Fibroblast of skin of right quadriceps (primary cell): ENCODE results near the gene SOAT2.

Experiments
- DNase-seq: peaks from one replicate; pipeline ENCODE4 v3.0.0-alpha.2; 2013

SOAT2 gene, protein sequence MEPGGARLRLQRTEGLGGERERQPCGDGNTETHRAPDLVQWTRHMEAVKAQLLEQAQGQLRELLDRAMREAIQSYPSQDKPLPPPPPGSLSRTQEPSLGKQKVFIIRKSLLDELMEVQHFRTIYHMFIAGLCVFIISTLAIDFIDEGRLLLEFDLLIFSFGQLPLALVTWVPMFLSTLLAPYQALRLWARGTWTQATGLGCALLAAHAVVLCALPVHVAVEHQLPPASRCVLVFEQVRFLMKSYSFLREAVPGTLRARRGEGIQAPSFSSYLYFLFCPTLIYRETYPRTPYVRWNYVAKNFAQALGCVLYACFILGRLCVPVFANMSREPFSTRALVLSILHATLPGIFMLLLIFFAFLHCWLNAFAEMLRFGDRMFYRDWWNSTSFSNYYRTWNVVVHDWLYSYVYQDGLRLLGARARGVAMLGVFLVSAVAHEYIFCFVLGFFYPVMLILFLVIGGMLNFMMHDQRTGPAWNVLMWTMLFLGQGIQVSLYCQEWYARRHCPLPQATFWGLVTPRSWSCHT

DNA sequence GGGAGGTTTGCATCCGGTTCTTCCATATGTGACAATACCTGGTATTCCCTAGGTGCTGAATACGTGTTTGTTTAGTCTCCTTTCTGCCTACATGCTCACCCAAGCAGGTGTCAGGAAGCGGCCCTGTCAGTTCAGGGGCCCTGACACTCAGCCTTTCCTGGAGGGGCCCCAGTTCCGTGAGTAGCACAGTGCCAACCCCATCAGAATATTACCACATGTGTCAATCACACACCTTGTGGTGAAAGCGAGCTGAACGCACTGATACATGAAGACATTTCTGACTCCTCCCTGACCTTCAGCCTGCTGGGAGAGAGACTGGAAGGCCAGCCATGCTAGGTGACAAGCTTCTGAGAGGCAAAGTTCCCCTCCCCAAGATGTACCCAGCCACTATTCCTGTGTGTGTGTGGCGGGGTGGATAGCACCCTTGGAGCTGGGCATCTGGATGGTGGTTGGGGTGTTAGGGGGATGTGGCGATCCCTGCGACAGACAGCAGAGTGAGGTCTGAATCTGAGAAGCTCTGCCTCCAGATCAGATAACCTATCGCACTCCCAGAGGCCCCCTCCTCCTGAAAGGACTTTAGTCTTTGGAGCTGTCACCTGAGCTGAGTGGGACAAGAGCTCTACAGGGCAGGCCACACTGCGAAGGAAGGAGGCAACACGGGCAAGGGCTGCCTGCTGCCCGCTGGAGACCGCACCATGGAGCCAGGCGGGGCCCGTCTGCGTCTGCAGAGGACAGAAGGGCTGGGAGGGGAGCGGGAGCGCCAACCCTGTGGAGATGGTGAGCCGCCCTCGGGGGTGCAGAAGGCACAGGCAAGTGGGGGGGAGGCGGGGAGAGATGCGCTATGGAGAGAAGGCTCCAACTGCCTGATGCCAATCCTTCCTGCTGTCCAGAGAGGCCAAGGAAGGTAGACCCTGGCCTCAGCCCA lies at the start of gene SOAT2:
TSS of gene SOAT2 (plus strand) at position 604 of the 925 bp plus-strand sequence. CDS start at position 696, 92 bp downstream.
- no peak for DNase-seq

- DNase-seq: peak; percentile 89
Observed at GRCh38 chr12:53054112-53054878, 49.0 kb upstream of the SOAT2 start.

DNA sequence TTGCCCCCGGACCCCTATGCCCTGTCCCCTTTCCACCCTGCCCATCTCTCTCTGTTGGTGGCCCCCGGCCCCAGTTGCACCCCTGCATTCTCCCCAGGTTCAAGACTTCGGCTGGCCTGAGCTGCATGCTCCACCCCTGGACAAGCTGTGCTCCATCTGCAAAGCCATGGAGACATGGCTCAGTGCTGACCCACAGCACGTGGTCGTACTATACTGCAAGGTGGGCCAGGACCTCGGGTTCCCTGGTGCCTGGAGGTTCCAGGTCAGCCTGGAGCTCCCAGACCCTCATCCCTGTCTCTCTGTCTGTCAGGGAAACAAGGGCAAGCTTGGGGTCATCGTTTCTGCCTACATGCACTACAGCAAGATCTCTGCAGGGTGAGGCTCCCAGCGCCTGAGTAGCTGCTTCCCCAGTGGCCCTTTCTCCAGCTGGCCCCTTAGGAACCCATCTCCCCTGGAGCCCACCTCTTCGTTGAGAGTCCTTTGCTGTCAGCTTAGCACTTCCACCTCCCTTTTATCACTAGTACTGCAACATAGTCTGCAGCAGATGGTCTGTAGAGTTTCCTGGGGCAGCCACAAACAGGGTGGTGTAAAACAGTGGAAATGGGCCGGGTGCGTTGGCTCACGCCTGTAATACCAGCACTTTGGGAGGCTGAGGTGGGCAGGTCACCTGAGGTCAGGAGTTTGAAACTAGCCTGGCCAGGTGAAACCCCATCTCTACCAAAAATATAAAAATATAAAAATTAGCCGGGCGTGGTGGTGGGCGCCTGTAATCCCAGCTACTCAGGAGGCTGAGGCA lies 47.6 kb upstream of the SOAT2 start:
- no peak for DNase-seq

DNA sequence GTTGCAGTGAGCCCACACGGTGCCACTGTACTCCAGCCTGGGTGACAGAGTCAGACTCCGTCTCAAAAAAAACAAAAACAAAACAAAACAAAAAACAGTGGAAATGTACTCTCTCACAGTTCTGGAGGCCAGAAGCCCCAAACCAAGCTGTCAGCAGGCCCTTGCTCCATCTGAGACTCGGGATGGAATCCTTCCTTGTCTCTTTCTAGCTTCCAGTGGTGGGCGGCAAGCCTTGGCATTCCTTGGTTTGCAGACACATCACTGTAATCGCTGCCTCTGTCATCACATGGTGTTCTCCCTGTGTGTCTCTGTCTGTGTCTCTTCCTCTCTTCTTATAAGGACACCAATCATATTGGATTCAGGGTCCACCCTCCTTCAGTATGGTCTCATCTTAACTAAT lies 47.0 kb upstream of the SOAT2 start:
- no peak for DNase-seq

GRCh38 chr12:53056901-53057300 lies 46.4 kb upstream of the SOAT2 start:
- DNase-seq: no peak

DNA sequence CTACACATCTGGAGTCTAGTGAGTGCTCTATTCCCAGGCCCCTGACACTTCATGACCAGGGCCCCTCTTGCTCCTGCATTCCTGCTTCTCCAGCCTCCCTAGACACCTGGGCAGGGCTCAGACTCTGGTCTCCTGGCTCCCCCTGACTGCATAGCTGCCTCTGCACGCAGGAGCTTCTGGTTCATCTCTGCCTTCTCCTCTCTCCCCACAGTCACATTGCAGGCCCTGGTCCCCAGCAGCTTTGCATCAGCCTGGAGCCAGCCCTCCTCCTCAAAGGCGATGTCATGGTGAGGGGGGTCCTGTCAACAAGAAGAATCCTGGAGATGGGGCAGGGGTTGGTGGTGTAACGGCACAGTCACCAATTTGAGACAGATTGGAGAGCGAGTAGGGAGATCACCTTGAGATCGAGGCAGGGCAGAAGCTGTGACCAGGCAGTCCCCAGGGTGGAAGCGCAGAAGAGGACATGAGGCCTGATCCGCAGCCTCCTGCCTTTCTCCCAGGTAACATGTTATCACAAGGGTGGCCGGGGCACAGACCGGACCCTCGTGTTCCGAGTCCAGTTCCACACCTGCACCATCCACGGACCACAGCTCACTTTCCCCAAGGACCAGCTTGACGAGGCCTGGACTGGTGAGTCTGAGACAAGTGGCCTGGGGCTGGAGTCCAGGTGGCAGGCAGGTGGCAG lies 45.3 kb upstream of the SOAT2 start:
- no peak for DNase-seq

DNA sequence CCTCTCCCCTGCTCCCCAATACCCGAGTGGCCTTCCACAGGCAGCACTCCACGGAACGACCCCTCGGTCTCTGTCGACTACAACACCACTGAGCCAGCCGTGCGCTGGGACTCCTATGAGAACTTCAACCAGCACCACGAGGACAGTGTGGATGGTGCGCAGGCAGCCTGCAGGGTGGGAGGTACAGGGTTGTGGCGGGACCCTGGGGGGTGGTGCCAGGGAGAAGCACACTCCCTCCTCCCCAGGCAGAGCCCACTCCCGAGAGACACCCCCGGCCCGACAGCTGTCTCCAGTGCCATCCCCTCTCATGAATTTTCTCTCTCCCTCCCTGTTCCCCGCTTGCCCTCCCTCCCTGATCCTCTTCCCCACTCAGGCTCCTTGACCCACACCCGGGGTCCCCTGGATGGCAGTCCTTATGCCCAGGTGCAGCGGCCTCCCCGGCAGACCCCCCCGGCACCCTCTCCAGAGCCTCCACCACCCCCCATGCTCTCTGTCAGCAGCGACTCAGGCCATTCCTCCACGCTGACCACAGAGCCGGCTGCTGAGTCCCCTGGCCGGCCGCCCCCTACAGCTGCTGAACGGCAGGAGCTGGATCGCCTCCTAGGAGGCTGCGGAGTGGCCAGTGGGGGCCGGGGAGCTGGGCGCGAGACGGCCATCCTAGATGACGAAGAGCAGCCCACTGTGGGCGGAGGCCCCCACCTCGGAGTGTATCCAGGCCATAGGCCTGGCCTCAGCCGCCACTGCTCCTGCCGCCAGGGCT lies 44.4 kb upstream of the SOAT2 start:
- no peak for DNase-seq

GRCh38 chr12:53059434-53060063 lies 43.7 kb upstream of the SOAT2 start:
- no peak for DNase-seq

GRCh38 chr12:53060064-53060720 lies 43.1 kb upstream of the SOAT2 start:
- no peak for DNase-seq

- DNase-seq: no peak
Observed at GRCh38 chr12:53060721-53061276, 42.5 kb upstream of the SOAT2 start.

DNA sequence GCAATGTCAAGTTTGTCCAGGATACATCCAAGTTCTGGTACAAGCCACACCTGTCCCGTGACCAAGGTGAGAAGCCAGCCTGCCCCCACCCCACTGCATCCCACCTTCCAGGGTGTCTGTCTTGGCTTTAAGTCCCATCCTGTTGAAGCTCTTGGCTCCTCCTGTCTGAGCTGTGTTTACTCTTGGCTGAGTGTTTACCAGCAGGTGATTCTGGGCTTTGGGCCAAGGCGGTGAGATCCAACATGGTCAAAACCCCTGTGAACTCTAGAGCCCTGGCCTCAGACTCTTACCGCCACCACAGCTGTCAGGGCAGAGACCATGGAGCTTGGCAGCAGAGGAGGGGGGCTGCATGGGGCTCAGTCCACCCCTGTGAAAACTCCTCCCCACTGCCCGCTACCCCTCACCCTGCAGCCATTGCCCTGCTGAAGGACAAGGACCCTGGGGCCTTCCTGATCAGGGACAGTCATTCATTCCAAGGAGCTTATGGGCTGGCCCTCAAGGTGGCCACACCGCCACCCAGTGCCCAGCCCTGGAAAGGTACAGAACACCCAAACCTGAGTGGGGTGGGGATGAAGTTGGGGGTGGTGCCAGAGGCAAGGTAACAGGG lies 41.8 kb upstream of the SOAT2 start:
- DNase-seq: no peak

- DNase-seq: no peak
Observed at GRCh38 chr12:53062011-53062961, 41.0 kb upstream of the SOAT2 start.

DNA sequence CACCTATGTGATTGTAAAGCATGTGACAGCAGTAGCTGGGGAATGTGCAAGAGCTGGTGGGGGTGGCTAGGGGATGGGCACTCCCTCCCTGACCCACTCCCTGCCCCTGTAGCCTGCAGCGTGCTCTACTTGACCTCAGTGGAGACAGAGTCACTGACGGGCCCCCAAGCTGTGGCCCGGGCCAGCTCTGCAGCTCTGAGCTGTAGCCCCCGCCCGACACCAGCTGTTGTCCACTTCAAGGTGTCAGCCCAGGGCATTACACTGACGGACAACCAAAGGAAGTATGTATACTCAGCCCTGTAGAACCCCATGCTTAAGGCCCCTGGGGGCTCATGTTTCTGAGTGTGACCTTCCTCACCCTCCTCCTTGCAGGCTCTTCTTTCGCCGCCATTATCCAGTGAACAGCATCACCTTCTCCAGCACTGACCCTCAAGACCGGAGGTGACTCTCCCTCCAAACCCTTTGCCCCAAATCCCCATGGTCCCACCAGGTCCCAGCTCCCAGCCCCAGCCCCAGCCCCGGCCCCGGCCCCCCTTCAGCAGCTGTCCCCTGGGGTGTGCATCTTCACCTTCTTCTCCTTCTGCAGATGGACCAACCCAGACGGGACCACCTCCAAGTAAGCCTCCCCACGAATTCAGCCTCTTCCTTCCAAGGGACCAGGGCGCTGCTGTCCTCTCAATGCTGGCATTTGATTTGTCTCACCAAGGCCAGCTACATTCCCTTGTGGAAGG lies 40.1 kb upstream of the SOAT2 start:
- DNase-seq: no peak

DNA sequence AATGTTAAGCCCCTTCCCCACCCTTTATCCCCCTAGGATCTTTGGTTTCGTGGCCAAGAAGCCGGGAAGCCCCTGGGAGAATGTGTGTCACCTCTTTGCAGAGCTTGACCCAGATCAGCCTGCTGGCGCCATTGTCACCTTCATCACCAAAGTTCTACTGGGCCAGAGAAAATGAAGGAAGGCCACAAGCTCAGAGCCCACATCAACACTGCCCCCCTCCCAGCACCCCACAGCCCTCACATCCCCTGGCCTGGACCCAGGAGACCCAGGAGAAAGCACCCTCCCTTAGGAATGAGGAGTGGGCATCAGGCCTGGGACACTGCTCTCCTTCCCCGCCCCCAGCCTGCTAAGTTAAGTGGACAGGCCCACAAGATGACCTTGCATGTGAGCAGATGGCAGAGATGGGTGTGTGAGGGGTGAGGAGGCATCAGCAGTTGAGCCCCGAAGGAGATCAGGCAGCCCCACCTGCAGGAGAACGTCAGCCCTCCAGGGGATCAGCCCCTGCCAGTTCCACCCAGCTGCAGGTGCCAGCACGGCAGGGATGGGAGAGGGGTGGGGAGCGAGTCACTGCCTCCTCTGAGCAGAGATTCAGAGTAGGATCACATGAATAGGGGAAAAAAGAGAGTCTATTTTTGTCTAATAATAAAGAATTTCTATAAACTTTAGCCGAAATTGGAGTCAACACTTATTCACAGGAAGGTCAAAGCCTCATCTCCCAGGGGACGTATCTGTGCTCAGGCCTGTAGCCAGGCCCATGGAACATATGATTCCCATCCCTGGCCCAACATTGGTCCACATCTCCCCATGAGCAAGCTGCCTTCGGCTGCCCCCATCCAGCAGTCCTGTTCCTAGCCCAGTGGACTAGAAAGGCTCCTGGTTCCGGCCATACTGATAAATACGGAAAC lies 39.3 kb upstream of the SOAT2 start:
- peak; percentile 70 for DNase-seq

DNA sequence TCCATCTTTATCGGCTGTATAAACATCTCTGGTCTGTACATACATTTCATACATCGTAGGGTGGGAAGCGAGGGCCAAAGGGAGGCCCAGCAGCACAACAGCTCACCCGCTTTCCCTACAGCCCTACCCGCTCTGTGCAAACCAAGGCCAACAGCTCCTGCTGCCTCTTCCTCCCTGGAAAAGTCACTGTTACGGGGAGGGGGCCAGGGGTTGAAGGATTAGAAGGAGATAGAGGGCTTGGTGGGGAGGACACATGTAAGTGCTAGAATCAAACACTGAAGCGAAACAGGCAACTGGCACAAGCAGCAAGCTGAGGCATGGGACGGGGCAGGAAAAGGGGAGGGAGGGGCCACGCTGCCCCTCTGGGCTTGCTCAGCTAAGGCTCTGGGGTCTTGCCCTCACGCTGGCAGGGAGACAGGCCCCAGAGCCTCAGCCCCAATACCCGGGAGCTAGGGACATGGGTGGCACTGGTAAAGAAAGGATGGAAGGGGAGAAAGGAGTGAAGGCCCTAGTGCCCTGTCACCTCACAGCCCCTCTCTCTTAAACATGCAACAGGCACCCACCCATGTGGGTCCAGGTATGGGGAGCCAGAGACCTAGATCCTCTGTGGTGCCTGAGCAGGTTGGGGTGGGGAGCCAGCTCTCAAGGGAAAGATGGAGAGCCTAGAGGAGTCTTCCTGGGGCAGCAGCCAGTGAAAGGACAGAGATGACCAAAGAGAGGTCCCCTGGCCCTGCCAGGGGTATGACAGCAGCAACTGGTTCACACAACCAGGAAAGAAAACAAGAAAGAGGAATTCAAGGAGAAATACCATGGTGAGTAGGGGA lies 38.5 kb upstream of the SOAT2 start:
- no peak for DNase-seq
